ENCODE data around the gene PRKCA.

- TF ChIP-seq POLR2A (IDR thresholded peaks at IDR 0.05; ENCODE audit: low read length), result no peak
- TF ChIP-seq GATA1 (IDR thresholded peaks at IDR 0.05; ENCODE audit: low read depth, low read length), result no peak
Measured at GRCh38 chr17:66313995-66314659, 11.7 kb downstream of the PRKCA start.

Data from erythroblast (primary cell).